Karpas-422 (cell line): ENCODE data around the gene CYP1A1. TPM values are rescaled to one million over a fixed set of nuclear protein-coding genes. Genes with fewer than 3 reads are reported as not detected.

Source experiments
- DNase-seq: peaks from one replicate; pipeline ENCODE4 v3.0.0-alpha.2; 2015
- H2AFZ ChIP-seq: fragments of 200-600 bp; sonication (generic); 2 replicates; pipeline ENCODE4 v1.6.1; 2014; ENCODE audit warnings: antibody characterized with exemption, low read length, mixed read lengths
- H3K27ac ChIP-seq: fragments of 200-600 bp; sonication (generic); 2 replicates; pipeline ENCODE4 v1.5.1; 2014; ENCODE audit warnings: mild to moderate bottlenecking, low read length, moderate library complexity
- H3K27me3 ChIP-seq: fragments of 200-600 bp; sonication (generic); 2 replicates; pipeline ENCODE4 v1.6.1; 2014; ENCODE audit warnings: low read length, mixed read lengths
- H3K36me3 ChIP-seq: fragments of 200-600 bp; sonication (generic); 2 replicates; pipeline ENCODE4 v1.6.1; 2014; ENCODE audit warnings: low read length, mixed read lengths; ENCODE audit not compliant: insufficient read depth
- H3K4me1 ChIP-seq: fragments of 200-600 bp; sonication (generic); 2 replicates; pipeline ENCODE4 v1.6.1; 2014; ENCODE audit warnings: mild to moderate bottlenecking, low read length, mixed read lengths
- H3K4me2 ChIP-seq: fragments of 200-600 bp; sonication (generic); 2 replicates; pipeline ENCODE4 v1.6.1; 2014; ENCODE audit warnings: low read length, low read depth, mild to moderate bottlenecking; ENCODE audit not compliant: poor library complexity, severe bottlenecking
- H3K4me3 ChIP-seq: fragments of 200-600 bp; sonication (generic); 2 replicates; pipeline ENCODE4 v1.5.1; 2014; ENCODE audit warnings: mild to moderate bottlenecking, antibody characterized with exemption, low read length, mixed read lengths
- H3K79me2 ChIP-seq: fragments of 200-600 bp; sonication (generic); 2 replicates; pipeline ENCODE4 v1.6.1; 2014; ENCODE audit warnings: mild to moderate bottlenecking, low read length, mixed read lengths
- H3K9ac ChIP-seq: fragments of 200-600 bp; sonication (generic); 2 replicates; pipeline ENCODE4 v1.6.0; 2014; ENCODE audit warnings: low read length
- H3K9me2 ChIP-seq: fragments of 200-600 bp; sonication (generic), shearing (Covaris generic); replicated peaks from 2 replicates; pipeline ENCODE4 v1.6.0; 2014; ENCODE audit warnings: mild to moderate bottlenecking, low read length, moderate library complexity; ENCODE audit not compliant: insufficient read depth
- H3K9me3 ChIP-seq: fragments of 300-700, 200-600 bp; sonication (generic); 2 replicates; pipeline ENCODE4 v1.6.1; 2014; ENCODE audit warnings: low read length, mixed read lengths
- H4K20me1 ChIP-seq: fragments of 200-600 bp; sonication (generic); 2 replicates; pipeline ENCODE4 v1.6.1; 2014; ENCODE audit warnings: mild to moderate bottlenecking, antibody characterized with exemption, low read length, low read depth; ENCODE audit not compliant: insufficient read depth
- total RNA-seq: library from RNA; depleted of rRNA; stranded (reverse); fragments of >200 nt; shearing (Covaris generic); gene quantifications from 2 replicates; pipeline ENCODE4 v1.2.3, GENCODE V29; 2014; ENCODE audit warnings: low replicate concordance; rRNA removed

CYP1A1 gene
- total RNA-seq, 1 experiment from 2014 or later = not detected

DNA sequence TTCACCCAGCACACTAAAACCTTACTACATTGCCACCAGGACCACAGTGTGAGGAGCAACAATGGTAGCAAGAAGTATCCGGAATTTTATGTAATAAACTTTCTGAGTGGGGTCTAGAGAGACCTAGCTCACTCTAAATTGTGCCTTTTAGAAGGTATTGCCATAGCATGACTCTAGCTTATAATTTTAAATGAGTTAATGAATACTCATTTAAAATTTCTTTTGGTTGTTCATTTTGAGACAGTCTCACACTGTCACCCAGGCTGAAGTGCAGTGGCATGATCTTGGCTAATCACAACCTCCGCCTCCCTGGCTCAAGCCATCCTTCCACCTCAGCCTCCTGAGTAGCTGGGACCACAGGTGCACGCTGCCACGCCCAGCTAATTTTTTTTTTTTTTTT, 55.7 kb downstream of the CYP1A1 start:
- no peak for DNase-seq
- no peaks in the 10 kb centered on the region for H3K4me1 ChIP-seq
- no peaks in the 10 kb centered on the region for H3K27me3 ChIP-seq
- no peak overlapping the region for H3K27ac ChIP-seq
- H3K79me2 ChIP-seq = peaks cover 39% of the 10 kb centered on the region
- no peaks in the 10 kb centered on the region for H4K20me1 ChIP-seq
- H3K36me3 ChIP-seq = peaks cover 11% of the 10 kb centered on the region; the same call in 1 of the 2 replicates
- H3K9ac ChIP-seq = no peak overlapping the region
- no peaks in the 10 kb centered on the region for H3K9me2 ChIP-seq
- no peaks in the 10 kb centered on the region for H3K9me3 ChIP-seq
- no peak overlapping the region for H3K4me2 ChIP-seq
- H2AFZ ChIP-seq = no peak overlapping the region
- H3K4me3 ChIP-seq = no peak overlapping the region

Other genes with a start within 250 kb of the CYP1A1 start
- 9.6 and 17.7 TPM in 2 replicates for gene ARID3B, start 184.3 kb downstream of the CYP1A1 start, total RNA-seq
- 114 and 147 TPM in 2 replicates for gene CLK3, start 109.7 kb downstream of the CYP1A1 start, total RNA-seq
- 14.7 and 19.9 TPM in 2 replicates for gene EDC3, start 29.5 kb downstream of the CYP1A1 start, total RNA-seq
- not detected in 2 replicates for gene CYP1A2, start 23.3 kb upstream of the CYP1A1 start, total RNA-seq
- 172 and 306 TPM in 2 replicates for gene CSK, start 56.6 kb upstream of the CYP1A1 start, total RNA-seq
- 3.3 and 4.3 TPM in 2 replicates for gene LMAN1L, start 87.3 kb upstream of the CYP1A1 start, total RNA-seq
- 5.2 and 7.3 TPM in 2 replicates for gene CPLX3, start 101.1 kb upstream of the CYP1A1 start, total RNA-seq
- 87.3 and 89.6 TPM in 2 replicates for gene ULK3, start 117.6 kb upstream of the CYP1A1 start, total RNA-seq
- 37.1 and 54.9 TPM in 2 replicates for gene SCAMP2, start 147.8 kb upstream of the CYP1A1 start, total RNA-seq
- gene MPI, start 164.5 kb upstream of the CYP1A1 start, total RNA-seq = 73.7 and 78.8 TPM in 2 replicates
- gene FAM219B, start 181.3 kb upstream of the CYP1A1 start, total RNA-seq = 58.8 and 69.5 TPM in 2 replicates
- 135 and 229 TPM in 2 replicates for gene COX5A, start 212.5 kb upstream of the CYP1A1 start, total RNA-seq
- gene RPP25, start 231.2 kb upstream of the CYP1A1 start, total RNA-seq = 4.1 and 8.1 TPM in 2 replicates